Measurements from ENCODE around the gene SETBP1. TPM values are rescaled to one million over a fixed set of nuclear protein-coding genes. Genes with fewer than 3 reads are reported as not detected.

SETBP1 gene
- total and polyA plus RNA-seq, 2 of the 8 experiments (the other 6 are each of a cell fraction or from before 2014, with no cell fraction given): 2.0 to 6.5 TPM

- no peak overlapping the region for H4K5ac ChIP-seq (ENCODE audit: insufficient read length, low read depth, low read length)
- H3K4ac ChIP-seq (replicated peaks; ENCODE audit: insufficient read length, low read depth, low read length): no peak overlapping the region
- no peak overlapping the region for H3K27ac ChIP-seq (ENCODE audit: low read depth, low read length)
- no peak overlapping the region for H3K4me3 ChIP-seq (ENCODE audit: extremely low read depth in 1 of 4, insufficient read depth in 2 of 4, low read depth in 3 of 4, low read length in 4 of 4)
- ChIA-PET POLR2A (ENCODE audit: partially characterized antibody) (no interaction called here), CTCF (ENCODE audit: partially characterized antibody) (interaction anchor here (1.4 to 2.2 kb wide), 2 partner anchors 8 to 13 kb away, joined by 4 to 7 read pairs; no protein-coding TSS in a partner anchor)
- FAIRE-seq (no peak), DNase-seq (ENCODE audit: low read depth in 1 of 2, low spot score in 2 of 2) (no peak)
- no peaks in the 10 kb centered on the region for H3K23me2 ChIP-seq (ENCODE audit: low read depth, low read length)
- H3K27me3 ChIP-seq (replicated peaks in 1 of 4; ENCODE audit: control insufficient read depth in 3 of 4, extremely low read depth in 1 of 4, insufficient read depth in 3 of 4, low read length in 3 of 4): no peaks in the 10 kb centered on the region
- no peak overlapping the region for H4K8ac ChIP-seq (ENCODE audit: extremely low read depth, insufficient read depth, low read length)
- no peak overlapping the region for H2BK5ac ChIP-seq (ENCODE audit: low read depth, low read length)
- H2BK20ac ChIP-seq (ENCODE audit: low read length): no peak overlapping the region
- H3K56ac ChIP-seq (replicated peaks; ENCODE audit: insufficient read length, low read depth, low read length): no peak overlapping the region
- no peaks in the 10 kb centered on the region for H4K20me1 ChIP-seq (replicated peaks in 1 of 2; ENCODE audit: control insufficient read depth in 1 of 2, insufficient read depth in 2 of 2, low read length in 2 of 2)
- H3K23ac ChIP-seq (ENCODE audit: insufficient read length): no peak overlapping the region
- no peak overlapping the region for H2BK120ac ChIP-seq (replicated peaks; ENCODE audit: low read depth, low read length)
- H2BK12ac ChIP-seq (ENCODE audit: low read depth, low read length): no peak overlapping the region
- H3K9me3 ChIP-seq (ENCODE audit: insufficient read depth in 2 of 2, low read depth in 1 of 2, low read length in 1 of 2): no peaks in the 10 kb centered on the region
- no peak overlapping the region for H3K14ac ChIP-seq (ENCODE audit: insufficient read length)
- H3K9ac ChIP-seq (replicated peaks in 1 of 4; ENCODE audit: extremely low read depth in 1 of 4, low read depth in 3 of 4, low read length in 3 of 4): no peak overlapping the region
- H2AK5ac ChIP-seq (ENCODE audit: low read depth, low read length): no peak overlapping the region
- no peaks in the 10 kb centered on the region for H3K4me1 ChIP-seq (replicated peaks in 1 of 4; ENCODE audit: control insufficient read depth in 3 of 4, insufficient read depth in 4 of 4, low read length in 3 of 4)
- no peaks in the 10 kb centered on the region for H3K79me1 ChIP-seq (ENCODE audit: low read depth, low read length)
- H3K18ac ChIP-seq (ENCODE audit: extremely low read depth, low read length): no peak overlapping the region
- no peak overlapping the region for H4K91ac ChIP-seq (replicated peaks; ENCODE audit: insufficient read length, low read length)
- no peak overlapping the region for H2AFZ ChIP-seq (ENCODE audit: low read length)
- no peak overlapping the region for H3K4me2 ChIP-seq (ENCODE audit: insufficient read depth in 1 of 2, low read depth in 2 of 2, low read length in 2 of 2)
- TF ChIP-seq SUZ12 (IDR thresholded peaks at IDR 0.05; ENCODE audit: low read length): no peak
- no peak for TF ChIP-seq NRF1 (IDR thresholded peaks at IDR 0.05; ENCODE audit: low read depth, low read length)
- TF ChIP-seq FOSL1 (IDR thresholded peaks at IDR 0.05; ENCODE audit: insufficient read depth, low read depth, low read length): no peak
- no peak for TF ChIP-seq CTBP2 (IDR thresholded peaks at IDR 0.05; ENCODE audit: borderline replicate concordance, insufficient read depth, insufficient read length, low read length)
- TF ChIP-seq SIRT6 (IDR thresholded peaks at IDR 0.05; ENCODE audit: low read length): no peak
- TF ChIP-seq, protein P1, sequence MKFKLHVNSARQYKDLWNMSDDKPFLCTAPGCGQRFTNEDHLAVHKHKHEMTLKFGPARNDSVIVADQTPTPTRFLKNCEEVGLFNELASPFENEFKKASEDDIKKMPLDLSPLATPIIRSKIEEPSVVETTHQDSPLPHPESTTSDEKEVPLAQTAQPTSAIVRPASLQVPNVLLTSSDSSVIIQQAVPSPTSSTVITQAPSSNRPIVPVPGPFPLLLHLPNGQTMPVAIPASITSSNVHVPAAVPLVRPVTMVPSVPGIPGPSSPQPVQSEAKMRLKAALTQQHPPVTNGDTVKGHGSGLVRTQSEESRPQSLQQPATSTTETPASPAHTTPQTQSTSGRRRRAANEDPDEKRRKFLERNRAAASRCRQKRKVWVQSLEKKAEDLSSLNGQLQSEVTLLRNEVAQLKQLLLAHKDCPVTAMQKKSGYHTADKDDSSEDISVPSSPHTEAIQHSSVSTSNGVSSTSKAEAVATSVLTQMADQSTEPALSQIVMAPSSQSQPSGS (IDR thresholded peaks at IDR 0.05; ENCODE audit: low read length): no peak
- TF ChIP-seq BACH1 (IDR thresholded peaks at IDR 0.05; ENCODE audit: low read length): no peak
- TF ChIP-seq SP4 (IDR thresholded peaks at IDR 0.05; ENCODE audit: low read length): no peak
- TF ChIP-seq KDM5A (IDR thresholded peaks at IDR 0.05; ENCODE audit: low read length): no peak
- no peak for TF ChIP-seq PHF8 (conservative IDR thresholded peaks at IDR 0.05; ENCODE audit: low read depth, low read length)
- no peak for TF ChIP-seq CEBPB (IDR thresholded peaks at IDR 0.05; ENCODE audit: low read depth, low read length)
- H2BK15ac ChIP-seq (ENCODE audit: low read length): no peak overlapping the region
- 89% methylated on average over 4 of the region's 4 CpGs; no CpG with 5 or more reads in 1 of the 2 experiments for WGBS, 2 experiments (ENCODE audit: extremely low coverage in 1 of 2, insufficient coverage in 1 of 2, insufficient read length in 1 of 2, insufficient replicate concordance in 2 of 2, low coverage in 1 of 2, low lambda C conversion rate in 2 of 2, missing lambda C conversion rate in 1 of 2)
- no peaks in the 10 kb centered on the region for H3K36me3 ChIP-seq (ENCODE audit: control insufficient read depth in 2 of 4, insufficient read depth in 4 of 4, low read length in 3 of 4)
- H3K79me2 ChIP-seq (ENCODE audit: control insufficient read depth in 1 of 2, insufficient read depth in 2 of 2, low read length in 2 of 2): no peaks in the 10 kb centered on the region
Observed at GRCh38 chr18:45057955-45058600, 377.4 kb downstream of the SETBP1 start.

Data from H1 (cell line).